HG02884 (cell line): ENCODE results near the gene LRRN4.

Experiments
- ATAC-seq: cut with Tn5 transposase; IDR thresholded peaks from one replicate; pipeline ENCODE4 v1.9.1; 2021; ENCODE audit warnings: mild to moderate bottlenecking, moderate library complexity; ENCODE audit not compliant: unreplicated experiment

Gene LRRN4

DNA sequence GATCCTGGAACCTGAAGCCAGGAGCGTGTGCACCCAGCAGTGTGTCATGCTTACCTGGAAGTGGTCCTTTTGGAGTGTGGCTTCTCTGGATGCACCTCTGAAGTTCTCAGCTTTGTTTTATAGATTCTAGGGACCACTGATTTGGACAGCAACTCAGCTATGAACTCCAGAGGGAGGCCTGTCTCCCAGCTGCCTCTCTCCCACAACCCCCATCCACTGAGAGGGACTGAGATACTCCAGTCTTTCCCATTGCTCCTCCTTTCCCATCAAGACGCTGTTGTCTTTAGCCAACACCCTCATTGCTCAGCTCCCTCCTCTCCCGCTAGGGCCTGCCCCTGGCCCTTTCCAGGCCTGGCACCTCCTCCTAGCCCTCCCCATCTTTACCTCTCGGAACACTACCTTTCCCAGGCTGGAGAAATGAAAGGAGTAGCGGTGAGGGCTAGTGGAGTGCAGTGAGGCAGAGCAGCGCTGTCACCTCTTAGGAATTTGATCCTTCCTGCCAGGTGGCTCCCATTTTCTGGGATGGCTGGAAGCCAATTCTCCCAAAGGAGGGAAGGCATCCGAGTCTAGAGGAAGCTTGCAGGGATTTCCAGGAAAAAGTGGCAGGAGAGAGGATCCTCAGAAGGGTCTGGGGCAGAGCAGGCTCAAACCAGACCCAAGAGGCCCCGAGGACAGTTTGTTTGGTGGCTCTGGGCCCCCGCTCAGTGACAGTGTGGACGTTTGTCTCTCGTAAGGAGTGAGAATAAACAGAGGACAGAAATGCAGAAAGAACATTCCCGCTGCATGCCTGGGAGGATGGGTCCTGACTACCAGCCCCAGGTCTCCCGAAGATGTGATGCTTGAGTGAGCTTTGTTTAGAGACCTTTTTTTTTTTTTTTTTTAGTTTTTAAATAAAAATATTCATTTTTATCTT, at the start of gene LRRN4:
TSS of gene LRRN4 (minus strand) at position 285 of the 913 bp plus-strand sequence. CDS start 1,261 bp downstream, outside the sequence.
- no peak for ATAC-seq

DNA sequence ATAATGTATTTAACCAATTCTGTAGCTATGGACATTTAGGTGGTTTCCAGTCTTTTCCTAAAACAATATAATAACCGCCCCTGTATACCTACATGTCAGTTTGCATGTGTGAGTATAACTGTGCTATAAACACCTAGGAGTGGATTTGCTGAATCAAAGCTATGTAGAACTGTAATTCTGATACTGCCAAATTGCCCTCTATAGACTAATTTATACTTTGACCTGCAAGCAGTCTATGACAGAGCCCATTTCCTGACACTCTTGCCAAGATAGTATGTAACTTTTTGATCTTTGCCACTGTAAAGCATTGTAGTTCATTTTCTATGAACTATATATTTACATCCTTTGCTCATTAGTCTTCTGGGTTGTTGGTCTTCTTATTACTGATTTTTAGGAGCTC, 49.4 kb upstream of the LRRN4 start:
- ATAC-seq, result no peak

DNA sequence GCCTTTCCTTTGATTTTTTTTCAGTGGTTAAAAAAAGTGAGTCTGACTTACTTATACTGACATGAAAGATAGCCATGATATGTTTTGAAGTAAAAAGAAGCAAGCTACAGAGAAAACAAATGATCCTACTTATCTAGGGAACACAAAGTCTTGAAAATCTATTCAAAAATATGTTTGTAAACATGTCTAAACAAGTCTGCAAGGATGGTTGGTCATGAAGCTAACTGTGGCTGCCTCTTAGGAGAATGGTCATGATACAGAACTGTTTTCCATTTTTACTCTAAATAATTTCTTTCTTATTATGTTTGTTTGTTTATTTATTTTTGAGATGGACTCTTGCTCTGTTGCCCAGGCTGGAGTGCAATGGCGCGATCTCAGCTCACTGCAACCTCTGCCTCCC, 47.5 kb upstream of the LRRN4 start:
- no peak for ATAC-seq

DNA sequence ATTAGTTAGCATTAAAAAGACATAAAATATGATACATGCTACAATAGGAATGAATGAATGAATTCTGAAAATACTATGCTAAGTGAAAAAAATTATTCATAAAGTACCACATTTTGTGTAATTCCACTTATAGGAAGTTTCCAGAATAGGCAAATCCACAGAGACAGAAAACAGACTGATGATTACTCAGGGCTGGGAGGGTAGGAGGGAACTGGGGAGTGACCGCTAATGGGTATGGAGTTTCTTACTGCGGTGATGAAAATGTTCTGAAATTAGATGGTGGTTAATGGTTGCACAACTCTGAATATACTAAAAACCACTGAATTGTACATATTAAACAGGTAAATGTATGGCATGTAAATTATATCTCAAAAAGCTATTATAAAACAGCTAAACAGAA, 46.4 kb upstream of the LRRN4 start:
- no peak for ATAC-seq

- no peak for ATAC-seq
Measured at GRCh38 chr20:6099819-6100218, 46.0 kb upstream of the LRRN4 start.

GRCh38 chr20:6095409-6095808, 41.5 kb upstream of the LRRN4 start:
- no peak for ATAC-seq

DNA sequence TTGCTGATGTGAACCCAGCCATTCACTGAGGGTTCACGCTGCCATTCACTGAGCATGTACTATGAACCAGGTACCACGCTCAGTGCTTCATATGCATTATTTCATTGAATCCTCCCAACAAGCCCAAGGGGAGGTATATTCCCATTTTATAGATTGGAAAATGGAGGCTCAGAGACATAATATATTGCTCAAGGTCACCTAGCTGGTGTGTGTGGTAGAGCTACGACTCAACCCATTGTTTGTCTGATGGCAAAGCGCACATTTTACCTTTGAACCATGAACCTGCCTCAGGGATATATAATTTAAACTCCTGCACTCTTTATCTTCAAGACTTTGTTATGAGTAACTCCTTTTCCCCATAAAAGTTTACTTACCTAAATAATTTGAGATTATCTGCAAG, 40.7 kb upstream of the LRRN4 start:
- ATAC-seq, result no peak

DNA sequence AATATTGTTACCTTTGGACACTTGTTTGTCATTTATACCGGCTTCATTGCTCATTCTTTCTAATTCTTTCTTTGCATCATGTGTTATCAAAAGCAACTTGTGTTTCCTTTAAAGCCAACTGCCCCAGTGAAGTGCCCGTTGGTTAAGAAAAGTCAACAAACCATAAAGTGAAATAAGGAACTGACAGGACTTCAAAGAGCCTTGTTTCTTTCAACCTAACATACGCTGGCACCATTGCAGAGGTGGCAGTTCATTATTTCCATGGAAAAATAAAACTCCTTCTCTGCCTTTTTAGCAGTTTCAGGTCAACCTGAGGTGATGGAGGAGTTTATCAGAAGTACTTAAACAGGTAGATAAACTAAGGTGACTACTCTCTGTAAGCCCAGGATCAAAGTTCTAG, 40.2 kb upstream of the LRRN4 start:
- no peak for ATAC-seq

GRCh38 chr20:6091661-6092060, 37.8 kb upstream of the LRRN4 start:
- no peak for ATAC-seq

DNA sequence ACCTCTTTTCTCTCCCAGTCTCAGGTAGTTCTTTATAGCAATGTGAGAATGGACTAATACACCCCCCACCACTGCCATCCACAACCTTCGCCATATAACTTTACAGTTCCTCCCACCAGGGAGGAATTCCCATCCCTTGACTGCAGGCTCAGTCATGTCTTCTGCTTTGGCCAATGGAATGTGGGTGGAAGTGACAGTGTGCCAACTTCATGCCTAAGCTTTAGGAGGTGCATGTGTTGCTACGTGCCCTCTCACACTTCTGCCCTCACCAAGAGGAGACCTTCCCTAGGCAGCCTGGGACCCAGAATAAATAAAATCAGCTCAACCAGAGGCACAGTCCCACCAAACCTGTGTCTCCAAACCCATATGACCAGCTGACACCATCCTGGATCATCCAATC, 33.0 kb upstream of the LRRN4 start:
- ATAC-seq, result no peak

DNA sequence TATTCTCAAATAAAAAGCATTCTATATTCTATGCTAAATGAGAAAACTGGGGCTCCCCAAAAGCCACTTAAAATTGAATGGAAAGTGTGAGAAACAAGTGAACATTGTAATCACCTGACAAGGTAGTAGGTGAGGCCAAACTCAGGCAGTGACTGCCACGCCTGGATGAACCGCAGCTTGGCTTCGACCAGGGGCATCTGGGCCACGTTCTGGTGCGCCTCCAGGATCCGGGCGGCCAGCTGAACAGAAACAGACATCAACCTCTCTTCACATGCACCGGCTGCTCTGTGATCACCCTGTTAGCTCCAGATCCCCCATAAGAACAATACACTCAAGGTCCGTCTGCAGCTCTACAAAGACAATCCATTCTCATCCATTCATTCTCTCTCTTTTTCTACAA, 30.1 kb upstream of the LRRN4 start:
- no peak for ATAC-seq

- ATAC-seq, result no peak
Measured at GRCh38 chr20:6081236-6081635, 27.4 kb upstream of the LRRN4 start.

- ATAC-seq, result no peak
Measured at GRCh38 chr20:6079016-6079415, 25.2 kb upstream of the LRRN4 start.

- ATAC-seq, result no peak
Measured at GRCh38 chr20:6075428-6076219, 21.8 kb upstream of the LRRN4 start.

DNA sequence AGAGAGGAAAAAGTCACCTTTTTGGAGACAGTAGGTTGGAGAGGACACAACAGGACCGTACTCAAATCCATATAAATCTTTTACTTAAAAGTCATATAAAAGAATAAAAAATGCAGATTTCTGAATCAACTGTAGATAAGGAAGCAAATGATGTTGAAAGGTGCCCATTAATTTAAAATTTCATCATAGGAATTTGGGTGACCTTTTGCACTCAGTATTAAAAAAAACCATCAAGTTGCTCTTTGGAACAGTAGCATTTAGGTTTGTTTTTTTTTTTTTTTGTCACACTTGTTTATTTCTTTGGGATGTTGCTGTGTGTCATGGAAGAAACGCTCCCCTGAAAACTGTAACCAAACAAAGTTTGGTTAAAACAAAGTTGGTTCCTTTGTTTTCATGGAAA, 20.9 kb upstream of the LRRN4 start:
- no peak for ATAC-seq

GRCh38 chr20:6074145-6074561, 20.3 kb upstream of the LRRN4 start:
- ATAC-seq, result no peak

DNA sequence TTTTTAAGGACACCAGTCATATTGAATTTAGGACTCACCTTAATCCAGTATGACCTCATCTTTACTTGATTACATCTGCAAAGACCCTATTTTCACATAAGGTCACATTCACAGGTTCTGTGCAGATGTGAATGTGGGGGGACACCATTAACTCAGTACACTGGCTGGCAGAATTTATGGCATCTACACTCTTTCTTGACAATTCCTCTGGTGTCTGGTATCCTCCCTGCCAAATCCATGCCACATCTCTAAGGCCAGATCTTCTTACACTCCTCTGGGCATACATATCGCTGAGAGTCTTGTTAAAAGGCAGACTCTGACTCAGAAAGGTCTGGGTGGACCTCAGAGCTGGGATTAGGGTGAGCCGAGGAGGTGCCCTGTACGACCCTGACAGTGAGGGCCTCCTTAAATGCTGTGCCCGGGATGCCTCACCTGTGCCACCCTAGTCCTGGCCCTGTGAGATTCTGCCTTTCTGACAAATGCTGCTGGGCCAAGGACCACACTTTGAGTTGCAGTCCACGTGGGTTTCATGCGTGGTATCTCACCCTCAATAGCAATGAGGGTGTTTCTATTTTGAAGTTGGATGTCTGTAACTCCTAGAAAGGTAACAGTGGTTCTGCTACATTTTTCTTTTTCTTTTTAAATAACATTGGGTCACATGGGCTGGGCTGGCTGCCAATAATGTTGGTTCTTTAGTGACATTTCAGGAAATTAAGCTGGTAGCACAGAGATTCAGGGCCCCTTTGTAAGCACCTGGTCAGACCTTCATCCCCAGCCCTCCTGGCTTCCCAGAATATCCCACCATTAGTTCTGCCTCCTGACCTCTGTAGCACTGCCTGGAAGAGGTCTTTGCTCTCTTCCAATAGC, 17.2 kb upstream of the LRRN4 start:
- ATAC-seq, result no peak

DNA sequence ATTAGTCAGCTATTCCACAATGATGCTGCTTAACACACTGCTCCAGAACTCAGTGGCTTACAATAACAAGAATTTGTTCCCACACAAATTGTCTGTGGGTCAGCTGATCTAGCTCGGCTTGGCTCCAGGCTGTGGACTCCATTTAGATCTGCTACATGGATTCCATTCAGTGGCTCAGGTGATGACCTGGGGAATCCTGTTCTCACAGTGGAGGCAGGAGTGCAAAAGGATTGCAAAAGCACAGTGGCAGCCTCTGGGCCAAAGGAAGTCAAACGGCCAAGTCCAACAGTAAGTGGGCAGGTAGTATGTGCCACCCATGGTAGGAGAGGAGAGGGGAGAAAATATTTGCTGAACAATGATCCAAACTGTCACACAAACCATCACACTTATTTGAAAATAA, 15.8 kb upstream of the LRRN4 start:
- no peak for ATAC-seq

DNA sequence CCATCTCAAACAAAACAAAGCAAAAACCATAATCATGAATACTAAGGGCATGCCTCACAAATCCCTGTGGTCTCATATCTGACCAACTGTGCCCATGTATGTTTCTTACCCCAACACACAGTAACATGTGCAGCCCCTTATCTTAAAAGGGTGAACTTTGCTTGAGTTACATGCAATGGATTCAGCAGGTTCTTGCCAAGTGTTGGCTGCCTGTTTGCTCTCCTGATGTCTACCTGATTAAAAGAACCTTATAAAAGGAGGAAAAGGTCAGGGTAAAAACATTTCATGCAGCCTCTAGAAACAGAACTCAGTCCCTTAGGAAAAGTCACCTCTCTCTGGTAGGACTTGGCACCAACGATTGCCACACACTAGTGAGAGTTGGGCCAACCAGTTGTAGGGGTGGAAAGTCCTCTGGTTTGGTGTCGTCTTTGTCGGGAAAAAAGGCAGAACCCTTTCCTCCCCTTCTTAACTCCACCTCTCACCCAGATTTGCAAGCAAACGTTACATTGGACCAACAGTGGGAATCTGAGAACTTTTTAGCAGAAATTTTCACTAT, 14.0 kb upstream of the LRRN4 start:
- ATAC-seq, result no peak

GRCh38 chr20:6066582-6066981, 12.7 kb upstream of the LRRN4 start:
- ATAC-seq, result no peak

- no peak for ATAC-seq
Measured at GRCh38 chr20:6061544-6061943, 7.7 kb upstream of the LRRN4 start.
